Stimulated activated CD8-positive, alpha-beta memory T cell treated with anti-CD3 and anti-CD28 coated beads, Interleukin-12 subunit alpha, Interleukin-12 subunit beta, amount 100 ng/mL, for 4 hours (primary cell): ENCODE results near the gene C11orf58.

Experiments used
- DNase-seq: peaks from one replicate; pipeline ENCODE4 v3.0.0-alpha.2; 2020; ENCODE audit warnings: low read depth

Gene C11orf58

GRCh38 chr11:16804104-16804947 lies 65.9 kb downstream of the C11orf58 start:
- no peak for DNase-seq

GRCh38 chr11:16805938-16806337 lies 67.5 kb downstream of the C11orf58 start:
- no peak for DNase-seq

- no peak for DNase-seq
Measured at GRCh38 chr11:16806791-16807190, 68.3 kb downstream of the C11orf58 start.

- DNase-seq: no peak
Measured at GRCh38 chr11:16807306-16807705, 68.9 kb downstream of the C11orf58 start.
